Measurements from ENCODE around the gene KATNAL1.

KATNAL1 gene

DNA sequence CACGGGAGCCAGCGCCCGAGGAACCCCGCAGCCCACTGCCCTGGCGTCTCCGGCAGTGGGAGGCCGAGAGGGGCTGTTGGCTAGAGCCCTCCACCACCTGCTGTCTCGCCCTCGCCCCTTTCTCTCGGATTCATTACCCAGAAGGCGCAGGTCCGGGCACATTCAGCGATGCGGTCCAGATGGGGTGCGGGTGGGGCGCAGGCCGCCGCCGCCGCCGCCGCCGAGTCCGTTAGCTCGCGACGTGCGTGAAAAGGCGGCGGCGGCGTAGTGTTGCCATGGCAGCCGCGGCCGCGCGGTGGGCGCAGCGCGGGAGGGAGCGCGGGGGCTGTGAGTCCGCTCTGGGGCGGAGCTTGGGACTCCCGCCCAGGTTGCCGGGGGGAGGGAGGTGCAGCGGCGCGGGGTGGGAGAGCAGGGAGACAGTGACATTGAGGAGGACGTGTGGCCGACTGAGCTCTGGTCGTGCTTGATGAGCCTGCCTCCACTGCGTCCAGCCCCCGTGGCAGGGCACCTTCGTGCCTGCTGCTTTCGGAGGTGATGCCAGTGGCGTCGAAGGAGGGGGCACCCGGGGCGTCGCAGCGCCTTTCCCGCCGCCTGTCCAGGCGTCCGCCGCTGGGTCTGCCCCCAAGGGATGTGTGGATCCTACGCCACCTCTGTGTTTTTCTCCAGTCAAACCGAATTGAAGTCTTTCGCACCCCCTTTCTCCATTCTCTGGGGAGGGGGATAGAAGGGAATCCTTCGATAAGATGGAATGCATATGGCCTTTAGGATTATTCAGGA is at the start of gene KATNAL1:
KATNAL1 (minus strand) TSS at position 358 of the 777 bp plus-strand sequence. CDS start 23,774 bp downstream, outside the sequence.
- H3K27ac ChIP-seq (ENCODE audit: low read depth, low read length): peak within 1 kb of the TSS; percentile 88

DNA sequence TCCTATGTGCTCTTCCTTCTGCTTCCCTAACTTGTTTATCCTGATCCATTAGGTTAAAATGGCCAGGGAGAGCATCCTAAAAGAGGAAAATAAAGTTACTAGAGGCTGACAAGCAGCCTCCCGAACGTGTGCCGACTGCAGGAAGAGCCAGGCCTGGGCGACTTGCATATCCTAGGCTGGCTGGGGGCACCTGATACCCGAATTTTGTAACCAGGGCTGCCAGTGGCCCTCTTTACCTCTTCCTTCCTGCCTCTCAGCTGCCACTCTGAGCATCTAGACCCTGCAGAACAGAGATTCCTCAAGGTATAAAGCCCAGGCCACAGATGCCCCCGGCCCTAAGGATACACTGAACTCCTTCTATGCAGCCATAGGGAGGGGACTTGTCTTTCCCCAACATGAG is 48.5 kb upstream of the KATNAL1 start:
- Histone ChIP-seq H3K36me3 (ENCODE audit: control insufficient read depth, insufficient read depth, low read length) (no peaks in the 10 kb centered on the region), H3K4me1 (ENCODE audit: control insufficient read depth, insufficient read depth, low read length) (no peaks in the 10 kb centered on the region; the same call in 1 of the 2 replicates), H3K9me3 (ENCODE audit: control insufficient read depth, insufficient read depth, low read length) (0 out of 2 replicates have a peak, but pooled peaks cover 3% of the 10 kb centered on the region), H3K27ac (ENCODE audit: low read depth, low read length) (no peak overlapping the region), H3K4me3 (ENCODE audit: low read depth, low read length) (no peak overlapping the region), H3K9ac (ENCODE audit: low read depth, low read length) (no peak overlapping the region), H3K27me3 (ENCODE audit: control insufficient read depth, insufficient read depth, low read length) (no peaks in the 10 kb centered on the region)

More for the DNA sequence above, at the start of gene KATNAL1:
- H3K36me3 ChIP-seq (ENCODE audit: control insufficient read depth, insufficient read depth, low read length): no peaks in the 10 kb centered on the region
- no peaks in the 10 kb centered on the region for H3K27me3 ChIP-seq (ENCODE audit: control insufficient read depth, insufficient read depth, low read length)
- no peaks in the 10 kb centered on the region for H3K9me3 ChIP-seq (ENCODE audit: control insufficient read depth, insufficient read depth, low read length)
- peak within 1 kb of the TSS; percentile 78 for H3K4me3 ChIP-seq (ENCODE audit: low read depth, low read length)
- H3K4me1 ChIP-seq (ENCODE audit: control insufficient read depth, insufficient read depth, low read length): peaks cover 17% of the 10 kb centered on the region; the same call in 1 of the 2 replicates
- peak within 1 kb of the TSS; percentile 83 for H3K9ac ChIP-seq (ENCODE audit: low read depth, low read length)

DNA sequence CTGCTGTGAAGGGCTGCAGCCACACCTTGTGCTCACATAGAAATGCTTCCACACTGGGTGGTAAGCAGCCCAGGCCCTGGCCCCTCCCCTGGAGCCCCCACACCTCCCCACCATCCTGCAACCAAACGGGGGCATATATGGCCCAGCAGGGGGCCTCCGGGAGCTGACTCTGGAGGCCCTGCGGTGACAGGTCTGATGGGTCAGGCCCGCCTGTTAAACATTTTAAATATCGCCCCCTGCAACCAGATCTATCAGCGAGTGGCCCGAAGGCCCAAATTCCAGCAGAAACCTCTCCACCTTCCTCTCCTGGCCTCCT is 48.0 kb upstream of the KATNAL1 start:
- no peaks in the 10 kb centered on the region for H3K36me3 ChIP-seq (ENCODE audit: control insufficient read depth, insufficient read depth, low read length)
- 0 out of 2 replicates have a peak, but pooled peaks cover 3% of the 10 kb centered on the region for H3K9me3 ChIP-seq (ENCODE audit: control insufficient read depth, insufficient read depth, low read length)
- H3K27ac ChIP-seq (ENCODE audit: low read depth, low read length): no peak overlapping the region
- H3K4me1 ChIP-seq (ENCODE audit: control insufficient read depth, insufficient read depth, low read length): no peaks in the 10 kb centered on the region; the same call in 1 of the 2 replicates
- H3K4me3 ChIP-seq (ENCODE audit: low read depth, low read length): no peak overlapping the region
- no peaks in the 10 kb centered on the region for H3K27me3 ChIP-seq (ENCODE audit: control insufficient read depth, insufficient read depth, low read length)
- H3K9ac ChIP-seq (ENCODE audit: low read depth, low read length): no peak overlapping the region

DNA sequence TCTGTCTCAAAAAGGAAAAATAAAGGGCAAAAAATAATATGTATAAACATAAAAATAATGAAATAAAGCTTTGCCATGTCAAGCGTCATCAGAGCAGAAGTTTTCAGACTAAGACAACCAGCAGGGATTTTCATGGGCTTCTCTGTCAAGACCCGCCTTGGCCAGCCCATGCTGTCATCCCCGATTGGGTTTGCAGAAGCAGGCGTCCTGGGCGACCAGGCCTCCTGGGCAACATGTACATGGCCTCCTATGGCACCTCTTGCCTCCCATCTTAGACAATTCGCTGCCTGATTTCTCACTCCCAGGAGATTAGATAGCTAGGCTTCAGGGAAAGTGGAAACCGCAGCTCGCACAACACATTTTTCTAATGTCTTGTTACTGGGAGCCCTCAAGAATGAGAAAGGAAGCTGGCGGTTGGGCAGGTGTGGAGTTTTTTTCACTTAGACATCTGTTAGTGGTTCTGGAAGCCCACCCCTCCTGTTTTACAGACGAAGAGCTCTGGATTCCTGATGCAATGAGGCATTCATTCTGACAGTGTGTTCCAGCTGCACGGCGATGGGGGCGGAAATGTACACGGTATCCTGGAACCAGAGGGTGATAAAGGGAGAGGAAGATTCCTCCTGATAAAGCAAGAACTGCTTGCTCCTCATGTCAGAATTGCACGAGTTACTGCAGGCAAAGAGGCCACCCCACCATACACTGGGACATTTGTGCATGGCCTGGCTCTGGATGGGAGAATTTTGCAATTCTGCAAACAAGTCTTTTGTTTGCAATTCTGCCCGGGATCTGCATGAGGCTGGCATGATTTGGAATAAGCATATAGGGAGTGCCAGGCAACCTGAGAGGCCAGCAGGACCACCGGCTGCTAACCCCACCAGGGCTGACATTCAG is 47.4 kb upstream of the KATNAL1 start:
- H3K9ac ChIP-seq (ENCODE audit: low read depth, low read length): no peak overlapping the region

DNA sequence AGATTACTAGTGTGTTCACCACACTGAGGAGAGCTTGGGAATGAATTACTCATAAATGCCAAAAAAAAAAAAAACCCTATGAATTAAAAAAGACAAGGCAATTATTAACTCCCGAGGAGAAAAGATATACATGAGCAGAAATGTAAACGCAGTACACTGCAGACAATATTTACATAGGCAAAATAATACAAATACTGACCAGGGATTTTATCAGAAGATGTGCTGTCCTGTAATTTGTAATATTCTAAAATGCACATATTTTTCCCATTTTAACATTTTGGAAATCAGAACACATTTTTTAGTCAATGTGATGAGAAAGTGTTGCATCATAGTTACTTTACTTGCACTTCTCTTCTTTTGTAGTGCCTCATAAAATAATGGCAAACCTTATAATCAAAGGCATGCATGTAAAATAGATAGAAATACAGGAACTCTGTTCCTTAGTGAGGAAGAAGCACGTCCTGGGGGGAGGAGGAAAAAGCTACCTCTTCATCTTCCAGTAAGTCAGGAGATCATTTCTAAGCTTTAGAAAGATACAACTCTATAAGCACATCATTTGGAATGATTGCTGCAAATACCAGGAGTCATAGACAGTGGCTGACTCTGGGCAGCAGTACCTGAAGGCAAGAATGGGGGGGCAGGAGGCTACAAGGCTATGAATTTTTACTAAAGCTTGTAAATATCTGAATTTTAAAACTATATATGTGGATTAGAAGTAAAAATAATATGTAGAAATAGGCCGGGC is 46.3 kb upstream of the KATNAL1 start:
- Histone ChIP-seq H3K4me1 (ENCODE audit: control insufficient read depth, insufficient read depth, low read length) (no peaks in the 10 kb centered on the region; the same call in 1 of the 2 replicates), H3K27ac (ENCODE audit: low read depth, low read length) (no peak overlapping the region), H3K4me3 (ENCODE audit: low read depth, low read length) (no peak overlapping the region), H3K36me3 (ENCODE audit: control insufficient read depth, insufficient read depth, low read length) (no peaks in the 10 kb centered on the region), H3K9me3 (ENCODE audit: control insufficient read depth, insufficient read depth, low read length) (0 out of 2 replicates have a peak, but pooled peaks cover 3% of the 10 kb centered on the region), H3K9ac (ENCODE audit: low read depth, low read length) (no peak overlapping the region), H3K27me3 (ENCODE audit: control insufficient read depth, insufficient read depth, low read length) (no peaks in the 10 kb centered on the region)

More for the DNA sequence above, 47.4 kb upstream of the KATNAL1 start:
- Histone ChIP-seq H3K9me3 (ENCODE audit: control insufficient read depth, insufficient read depth, low read length) (0 out of 2 replicates have a peak, but pooled peaks cover 3% of the 10 kb centered on the region), H3K4me3 (ENCODE audit: low read depth, low read length) (no peak overlapping the region), H3K27ac (ENCODE audit: low read depth, low read length) (no peak overlapping the region), H3K4me1 (ENCODE audit: control insufficient read depth, insufficient read depth, low read length) (no peaks in the 10 kb centered on the region; the same call in 1 of the 2 replicates), H3K27me3 (ENCODE audit: control insufficient read depth, insufficient read depth, low read length) (no peaks in the 10 kb centered on the region), H3K36me3 (ENCODE audit: control insufficient read depth, insufficient read depth, low read length) (no peaks in the 10 kb centered on the region)

DNA sequence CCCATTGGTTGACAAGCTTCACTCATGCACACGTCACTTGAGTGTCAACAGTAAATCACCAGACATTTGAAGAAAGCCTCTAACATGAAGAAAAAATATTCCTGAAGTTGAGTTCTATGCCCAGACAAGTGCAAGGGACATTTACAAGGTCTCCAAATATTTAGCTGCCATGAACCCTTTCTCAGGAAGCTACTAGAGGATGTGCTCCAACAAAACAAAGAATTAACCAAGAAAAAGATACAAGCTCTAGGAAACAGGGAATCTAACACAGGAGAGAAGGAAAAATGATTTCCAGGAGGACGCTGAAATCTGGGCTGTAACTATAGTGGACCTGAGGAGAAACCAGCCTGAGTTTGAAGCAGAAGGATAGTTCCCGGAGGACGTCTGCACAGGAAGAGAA is 45.7 kb upstream of the KATNAL1 start:
- no peaks in the 10 kb centered on the region; the same call in 1 of the 2 replicates for H3K4me1 ChIP-seq (ENCODE audit: control insufficient read depth, insufficient read depth, low read length)
- H3K4me3 ChIP-seq (ENCODE audit: low read depth, low read length): no peak overlapping the region
- H3K9me3 ChIP-seq (ENCODE audit: control insufficient read depth, insufficient read depth, low read length): 0 out of 2 replicates have a peak, but pooled peaks cover 3% of the 10 kb centered on the region
- H3K27me3 ChIP-seq (ENCODE audit: control insufficient read depth, insufficient read depth, low read length): no peaks in the 10 kb centered on the region
- no peak overlapping the region for H3K9ac ChIP-seq (ENCODE audit: low read depth, low read length)
- H3K27ac ChIP-seq (ENCODE audit: low read depth, low read length): no peak overlapping the region
- no peaks in the 10 kb centered on the region for H3K36me3 ChIP-seq (ENCODE audit: control insufficient read depth, insufficient read depth, low read length)

DNA sequence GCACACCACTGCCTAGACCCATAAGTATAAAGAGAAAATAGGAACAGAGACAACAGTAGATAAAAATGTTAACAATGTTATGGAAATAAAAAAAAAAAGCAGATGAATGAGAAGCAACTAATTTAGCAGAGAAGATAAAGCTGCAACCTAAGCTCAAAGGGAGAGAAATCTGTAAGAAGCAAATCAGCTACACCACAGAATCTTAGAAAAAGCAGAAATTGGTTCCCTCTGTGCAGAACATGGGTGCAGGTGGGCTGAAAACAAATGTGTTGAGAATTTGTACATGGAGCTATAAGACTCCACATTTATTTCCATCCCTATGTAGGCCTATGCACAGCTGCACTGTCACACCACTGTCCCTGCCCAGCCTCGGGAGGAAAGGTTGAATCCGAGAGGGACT is 44.8 kb upstream of the KATNAL1 start:
- H3K27ac ChIP-seq (ENCODE audit: low read depth, low read length): no peak overlapping the region
- H3K4me3 ChIP-seq (ENCODE audit: low read depth, low read length): no peak overlapping the region
- H3K9me3 ChIP-seq (ENCODE audit: control insufficient read depth, insufficient read depth, low read length): 0 out of 2 replicates have a peak, but pooled peaks cover 3% of the 10 kb centered on the region
- H3K4me1 ChIP-seq (ENCODE audit: control insufficient read depth, insufficient read depth, low read length): no peaks in the 10 kb centered on the region; the same call in 1 of the 2 replicates
- H3K36me3 ChIP-seq (ENCODE audit: control insufficient read depth, insufficient read depth, low read length): no peaks in the 10 kb centered on the region
- H3K9ac ChIP-seq (ENCODE audit: low read depth, low read length): no peak overlapping the region
- H3K27me3 ChIP-seq (ENCODE audit: control insufficient read depth, insufficient read depth, low read length): no peaks in the 10 kb centered on the region

DNA sequence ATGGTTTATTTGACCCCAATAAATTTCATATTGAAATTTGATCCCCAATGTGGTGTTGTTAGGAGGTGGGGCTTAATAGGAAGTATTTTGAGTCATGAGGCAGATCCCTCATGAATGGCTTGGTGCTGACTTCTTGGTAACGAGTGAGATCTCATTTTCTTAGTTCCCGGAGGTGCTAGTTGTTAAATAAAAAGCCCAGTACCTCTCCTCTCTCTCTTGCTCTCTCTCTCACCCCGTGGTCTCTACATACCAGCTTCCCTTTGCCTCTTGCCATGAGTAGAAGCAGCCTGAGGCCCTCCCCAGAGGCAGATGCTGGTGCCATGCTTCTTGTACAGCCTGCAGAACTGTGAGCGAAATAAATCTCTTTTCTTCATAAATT is 39.4 kb upstream of the KATNAL1 start:
- Histone ChIP-seq H3K36me3 (ENCODE audit: control insufficient read depth, insufficient read depth, low read length) (no peaks in the 10 kb centered on the region), H3K4me1 (ENCODE audit: control insufficient read depth, insufficient read depth, low read length) (no peaks in the 10 kb centered on the region), H3K9ac (ENCODE audit: low read depth, low read length) (no peak overlapping the region), H3K27ac (ENCODE audit: low read depth, low read length) (no peak overlapping the region), H3K9me3 (ENCODE audit: control insufficient read depth, insufficient read depth, low read length) (no peaks in the 10 kb centered on the region), H3K27me3 (ENCODE audit: control insufficient read depth, insufficient read depth, low read length) (no peaks in the 10 kb centered on the region), H3K4me3 (ENCODE audit: low read depth, low read length) (no peak overlapping the region)

DNA sequence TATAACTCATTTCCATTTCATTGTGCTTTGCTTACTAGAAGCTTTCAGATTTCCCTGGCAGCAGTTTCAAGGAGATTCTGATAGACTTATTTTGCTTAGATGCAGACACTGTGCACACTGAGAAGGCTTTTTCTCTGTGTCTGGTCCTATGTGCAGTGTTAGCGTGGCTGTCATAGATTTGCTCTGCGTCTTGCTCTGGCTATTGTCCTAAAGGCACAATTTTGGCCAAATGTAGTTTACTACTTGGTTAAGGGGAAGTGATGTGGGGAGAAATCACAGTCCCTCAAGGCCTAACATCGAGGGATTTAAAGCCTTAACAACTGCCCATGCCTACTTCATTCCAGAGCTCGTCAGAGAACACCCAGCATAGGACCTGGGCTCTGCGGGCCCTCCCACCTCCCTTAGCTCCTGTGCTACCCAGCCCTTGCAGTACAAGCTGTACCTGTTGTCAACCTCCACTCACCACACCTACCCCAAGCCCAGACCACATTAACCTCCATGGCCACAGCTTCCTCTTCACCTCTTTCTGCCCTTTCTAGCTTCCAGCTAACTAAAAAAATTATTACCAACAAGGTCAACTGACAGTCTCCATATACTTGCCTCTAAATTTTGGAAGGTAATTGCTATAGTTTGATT is 38.9 kb upstream of the KATNAL1 start:
- Histone ChIP-seq H3K4me1 (ENCODE audit: control insufficient read depth, insufficient read depth, low read length) (no peaks in the 10 kb centered on the region), H3K27me3 (ENCODE audit: control insufficient read depth, insufficient read depth, low read length) (no peaks in the 10 kb centered on the region), H3K36me3 (ENCODE audit: control insufficient read depth, insufficient read depth, low read length) (no peaks in the 10 kb centered on the region), H3K9ac (ENCODE audit: low read depth, low read length) (no peak overlapping the region), H3K4me3 (ENCODE audit: low read depth, low read length) (no peak overlapping the region), H3K9me3 (ENCODE audit: control insufficient read depth, insufficient read depth, low read length) (no peaks in the 10 kb centered on the region), H3K27ac (ENCODE audit: low read depth, low read length) (no peak overlapping the region)

DNA sequence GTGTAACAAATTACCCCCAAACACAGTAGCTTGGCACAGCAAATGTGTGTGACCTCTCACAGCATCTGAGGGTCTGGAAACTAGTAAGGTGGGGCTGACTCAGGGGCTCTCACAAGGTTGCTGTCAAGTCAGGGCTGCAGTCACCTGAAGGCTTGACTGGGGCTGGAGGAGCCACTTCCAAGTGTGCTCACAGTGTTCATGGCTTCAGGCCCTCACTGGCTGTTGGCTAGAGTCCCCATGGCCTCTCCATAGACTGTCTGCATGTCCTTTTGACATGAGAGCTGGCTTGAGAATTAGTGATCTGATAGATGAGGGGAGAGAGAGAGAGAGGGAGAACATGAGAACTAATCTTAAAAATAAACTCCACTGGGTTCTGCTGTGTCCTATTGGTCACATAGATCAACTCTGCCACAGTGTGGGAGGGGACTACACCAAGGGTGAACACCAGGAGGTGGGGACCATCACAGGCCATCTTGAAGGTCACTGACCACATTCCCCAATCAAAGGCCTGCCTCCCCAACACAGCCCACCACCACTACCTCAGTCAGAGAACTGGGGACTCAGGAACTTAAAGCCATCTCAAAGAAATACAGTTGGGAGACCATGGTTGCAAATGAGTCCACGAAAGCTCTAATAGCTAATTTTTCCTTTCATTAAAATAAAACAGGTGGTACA is 38.2 kb upstream of the KATNAL1 start:
- H3K36me3 ChIP-seq (ENCODE audit: control insufficient read depth, insufficient read depth, low read length): no peaks in the 10 kb centered on the region
- no peak overlapping the region for H3K4me3 ChIP-seq (ENCODE audit: low read depth, low read length)
- H3K27ac ChIP-seq (ENCODE audit: low read depth, low read length): no peak overlapping the region
- H3K9me3 ChIP-seq (ENCODE audit: control insufficient read depth, insufficient read depth, low read length): no peaks in the 10 kb centered on the region
- H3K27me3 ChIP-seq (ENCODE audit: control insufficient read depth, insufficient read depth, low read length): no peaks in the 10 kb centered on the region
- no peaks in the 10 kb centered on the region for H3K4me1 ChIP-seq (ENCODE audit: control insufficient read depth, insufficient read depth, low read length)
- no peak overlapping the region for H3K9ac ChIP-seq (ENCODE audit: low read depth, low read length)

All from HUES48 (cell line).